ENCODE measurements around the gene BACH2.

- TF ChIP-seq EZH2 (IDR thresholded peaks at IDR 0.05; ENCODE audit: borderline replicate concordance, insufficient read depth, low read length, poor library complexity, severe bottlenecking) (no peak), SMC3 (conservative IDR thresholded peaks at IDR 0.05; ENCODE audit: poor library complexity) (no peak)
These were observed 369.4 kb downstream of the BACH2 start for GRCh38 chr6:89927264-89927663.
